ENCODE results near the gene MCMBP. TPM values are rescaled to one million over a fixed set of nuclear protein-coding genes. Genes with fewer than 3 reads are reported as not detected.

MCMBP gene
- polyA plus RNA-seq, 3 donors from 2014 or later, result 46.6 to 65.6 (median 52.4) TPM

GRCh38 chr10:119865699-119866240 lies 6.9 kb downstream of the MCMBP start:
- Mint-ChIP-seq H3K36me3 (peaks cover 9 to 13% (median 13%) of the 10 kb centered on the region in 3 donors), H3K4me3 (no peak overlapping the region), H3K27me3 (ENCODE audit: low read depth in 3 of 3) (no peaks in the 10 kb centered on the region), H3K27ac (peak overlapping the region in 3 of 6 donors; percentile 4 to 46 (median 6)), H3K4me1 (peaks cover 52 to 85% of the 10 kb centered on the region in 2 donors), H3K9me3 (peaks cover 2 to 10% (median 6%) of the 10 kb centered on the region in 6 donors)
- no peak for DNase-seq

- no peaks in the 10 kb centered on the region for H3K27me3 Mint-ChIP-seq (ENCODE audit: low read depth in 3 of 3)
- no peak for DNase-seq
- H3K36me3 Mint-ChIP-seq, result peaks cover 9 to 13% (median 13%) of the 10 kb centered on the region in 3 donors
- H3K4me3 Mint-ChIP-seq, result no peak overlapping the region
- H3K4me1 Mint-ChIP-seq, result peaks cover 53 to 83% of the 10 kb centered on the region in 2 donors
- H3K9me3 Mint-ChIP-seq, result peaks cover 2 to 10% (median 6%) of the 10 kb centered on the region in 6 donors
- H3K27ac Mint-ChIP-seq, result peak overlapping the region in 2 of 6 donors; percentile 22 to 68
These were observed 8.6 kb downstream of the MCMBP start for GRCh38 chr10:119863951-119864565.

- peaks cover 9 to 13% (median 13%) of the 10 kb centered on the region in 3 donors for H3K36me3 Mint-ChIP-seq
- DNase-seq, result no peak
- peaks cover 44 to 71% of the 10 kb centered on the region in 2 donors for H3K4me1 Mint-ChIP-seq
- H3K27ac Mint-ChIP-seq, result peak overlapping the region in 2 of 6 donors; percentile 24 to 64
- peaks cover 2 to 10% (median 6%) of the 10 kb centered on the region in 6 donors for H3K9me3 Mint-ChIP-seq
- no peaks in the 10 kb centered on the region for H3K27me3 Mint-ChIP-seq (ENCODE audit: low read depth in 3 of 3)
- no peak overlapping the region for H3K4me3 Mint-ChIP-seq
These were observed 10.1 kb downstream of the MCMBP start for GRCh38 chr10:119862524-119862923.

GRCh38 chr10:119860866-119861607 lies 11.6 kb downstream of the MCMBP start:
- H3K27ac Mint-ChIP-seq, result peak overlapping the region in 4 of 6 donors; percentile 1 to 68 (median 42)
- no peak for DNase-seq
- H3K36me3 Mint-ChIP-seq, result peaks cover 13 to 17% (median 13%) of the 10 kb centered on the region in 3 donors
- H3K27me3 Mint-ChIP-seq (ENCODE audit: low read depth in 3 of 3), result no peaks in the 10 kb centered on the region
- H3K4me3 Mint-ChIP-seq, result peak overlapping the region in 1 of 5 donors; percentile 2
- H3K9me3 Mint-ChIP-seq, result peaks cover 2 to 10% (median 6%) of the 10 kb centered on the region in 6 donors
- peaks cover 40 to 64% of the 10 kb centered on the region in 2 donors for H3K4me1 Mint-ChIP-seq

GRCh38 chr10:119859420-119860258 lies 13.0 kb downstream of the MCMBP start:
- Mint-ChIP-seq H3K9me3 (peaks cover 2 to 9% (median 6%) of the 10 kb centered on the region in 6 donors), H3K27ac (peak overlapping the region in 1 of 6 donors; percentile 4), H3K36me3 (peaks cover 7 to 15% (median 11%) of the 10 kb centered on the region in 3 donors), H3K4me3 (no peak overlapping the region), H3K27me3 (ENCODE audit: low read depth in 3 of 3) (no peaks in the 10 kb centered on the region), H3K4me1 (peaks cover 32 to 51% of the 10 kb centered on the region in 2 donors)
- DNase-seq, result peak; percentile 34 to 50 (median 46)

- H3K36me3 Mint-ChIP-seq, result peaks cover 0 to 12% (median 4%) of the 10 kb centered on the region in 3 donors
- peaks cover 25 to 39% of the 10 kb centered on the region in 2 donors for H3K4me1 Mint-ChIP-seq
- H3K4me3 Mint-ChIP-seq, result no peak overlapping the region
- DNase-seq, result no peak
- no peaks in the 10 kb centered on the region for H3K9me3 Mint-ChIP-seq
- H3K27me3 Mint-ChIP-seq (ENCODE audit: low read depth in 3 of 3), result no peaks in the 10 kb centered on the region
- H3K27ac Mint-ChIP-seq, result no peak overlapping the region
These were observed 14.6 kb downstream of the MCMBP start for GRCh38 chr10:119858063-119858462.

GRCh38 chr10:119853574-119853973 lies 19.1 kb downstream of the MCMBP start:
- Mint-ChIP-seq H3K4me1 (no peaks in the 10 kb centered on the region), H3K4me3 (no peak overlapping the region), H3K27me3 (ENCODE audit: low read depth in 3 of 3) (no peaks in the 10 kb centered on the region), H3K36me3 (peaks cover 0 to 34% (median 24%) of the 10 kb centered on the region in 3 donors), H3K9me3 (no peaks in the 10 kb centered on the region), H3K27ac (peak overlapping the region in 2 of 6 donors; percentile 28 to 44)
- no peak for DNase-seq

- Mint-ChIP-seq H3K4me1 (no peaks in the 10 kb centered on the region), H3K9me3 (no peaks in the 10 kb centered on the region), H3K27ac (peak overlapping the region in 1 of 6 donors; percentile 1), H3K4me3 (no peak overlapping the region), H3K27me3 (ENCODE audit: low read depth in 3 of 3) (no peaks in the 10 kb centered on the region), H3K36me3 (peaks cover 0 to 38% (median 26%) of the 10 kb centered on the region in 3 donors)
- DNase-seq, result no peak
These were observed 19.8 kb downstream of the MCMBP start for GRCh38 chr10:119852822-119853221.

GRCh38 chr10:119852277-119852676 lies 20.4 kb downstream of the MCMBP start:
- Mint-ChIP-seq H3K4me1 (no peaks in the 10 kb centered on the region), H3K27me3 (ENCODE audit: low read depth in 3 of 3) (no peaks in the 10 kb centered on the region), H3K27ac (no peak overlapping the region), H3K9me3 (no peaks in the 10 kb centered on the region), H3K36me3 (peaks cover 0 to 42% (median 27%) of the 10 kb centered on the region in 3 donors), H3K4me3 (no peak overlapping the region)
- DNase-seq, result no peak

GRCh38 chr10:119849944-119850343 lies 22.7 kb downstream of the MCMBP start:
- Mint-ChIP-seq H3K4me1 (peaks cover 0 to 2% of the 10 kb centered on the region in 2 donors), H3K36me3 (peaks cover 5 to 54% (median 32%) of the 10 kb centered on the region in 3 donors), H3K27ac (peak overlapping the region in 2 of 6 donors; percentile 45 to 50), H3K27me3 (ENCODE audit: low read depth in 3 of 3) (no peaks in the 10 kb centered on the region), H3K4me3 (no peak overlapping the region), H3K9me3 (no peaks in the 10 kb centered on the region)
- DNase-seq, result no peak

- H3K4me3 Mint-ChIP-seq, result no peak overlapping the region
- H3K9me3 Mint-ChIP-seq, result no peaks in the 10 kb centered on the region
- H3K36me3 Mint-ChIP-seq, result peaks cover 5 to 59% (median 38%) of the 10 kb centered on the region in 3 donors
- no peak for DNase-seq
- no peaks in the 10 kb centered on the region for H3K27me3 Mint-ChIP-seq (ENCODE audit: low read depth in 3 of 3)
- peaks cover 0 to 2% of the 10 kb centered on the region in 2 donors for H3K4me1 Mint-ChIP-seq
- H3K27ac Mint-ChIP-seq, result peak overlapping the region in 1 of 6 donors; percentile 40
These were observed 23.4 kb downstream of the MCMBP start for GRCh38 chr10:119849031-119849789.

- H3K9me3 Mint-ChIP-seq, result no peaks in the 10 kb centered on the region
- peaks cover 20 to 72% (median 39%) of the 10 kb centered on the region in 3 donors for H3K36me3 Mint-ChIP-seq
- no peak overlapping the region for H3K4me3 Mint-ChIP-seq
- H3K27ac Mint-ChIP-seq, result peak overlapping the region in 1 of 6 donors; percentile 61
- H3K27me3 Mint-ChIP-seq (ENCODE audit: low read depth in 3 of 3), result no peaks in the 10 kb centered on the region
- peaks cover 0 to 2% of the 10 kb centered on the region in 2 donors for H3K4me1 Mint-ChIP-seq
- DNase-seq, result no peak
These were observed 27.0 kb downstream of the MCMBP start for GRCh38 chr10:119845656-119846055.
